Psoas muscle (tissue), 8 donors: ENCODE measurements around the gene CD99. TPM values are rescaled to one million over a fixed set of nuclear protein-coding genes. Genes with fewer than 3 reads are reported as not detected.

Experiments used
- ATAC-seq, 4 donors: fragments of 200-7000 bp; cut with Tn5 transposase; one replicate each; pipeline ENCODE4 v1.9.1; 2020; ENCODE audit warnings: moderate library complexity in 3 of 4, mild to moderate bottlenecking in 2 of 4
- DNase-seq, 2 donors: peaks; one replicate each; pipeline ENCODE4 v3.0.0-alpha.2; 2020
- H3K27ac ChIP-seq: fragments of 200-600 bp; one replicate; pipeline ENCODE4 v1.8.0; 2022
- H3K27me3 ChIP-seq, 3 donors: fragments of 200-600 bp in 1 of 3; one replicate each; pipeline versions ENCODE4 v1.6.1 to v1.8.0; 2013 to 2022; ENCODE audit warnings: low read length in 2 of 3, mild to moderate bottlenecking in 2 of 3, moderate library complexity in 1 of 3; ENCODE audit not compliant: insufficient read depth in 3 of 3
- H3K36me3 ChIP-seq, 2 donors: fragments of 200-600 bp in 1 of 2; one replicate each; pipeline versions ENCODE4 v1.6.1 to v1.8.0; 2013 to 2022; ENCODE audit warnings: low read depth in 1 of 2, mild to moderate bottlenecking in 1 of 2, moderate library complexity in 1 of 2; ENCODE audit not compliant: insufficient read depth in 1 of 2
- H3K4me1 ChIP-seq: fragments of 200-600 bp; one replicate; pipeline ENCODE4 v1.8.0; 2022
- H3K4me3 ChIP-seq: fragments of 200-600 bp; one replicate; pipeline ENCODE4 v1.8.0; 2022; ENCODE audit warnings: mild to moderate bottlenecking
- H3K9me3 ChIP-seq: fragments of 200-600 bp; one replicate; pipeline ENCODE4 v1.8.0; 2022
- WGBS, 3 donors: extraction: QIAGEN DNeasy Blood & Tissue Kit; methylation state at CpG; one replicate each; pipeline versions ENCODE4 v1.1.6 to v1.1.7; 2013; 5-methylcytosine and 5-hydroxymethylcytosine counted together
- intact Hi-C, 2 donors: fragments of 100-400 bp; cut with DNase I; formaldehyde crosslinking; loops; one replicate each; pipeline versions ENCODE4 v1.11.0 to v1.14.2; 2022
- polyA plus RNA-seq, 3 donors: library from polyadenylated mRNA; stranded (reverse); fragments of 200-250 nt; gene quantifications; one replicate each; pipeline ENCODE4 v1.2.3, GENCODE V29; 2013
- total RNA-seq, 4 donors: library from RNA; stranded (reverse); fragmentation: NEBNext Ultra II Directional in 2 of 4; extraction: Animal tissue kit (Norgen Biotek cat#: 25700) in 2 of 4; gene quantifications; one replicate each; pipeline versions ENCODE4 v1.2.1 to v1.2.4, GENCODE V29; 2021 to 2023
- TF ChIP-seq, protein P1 (sequence below): fragments of 200-600 bp; IDR thresholded peaks from one replicate; pipeline ENCODE4 v1.8.0; 2022; ENCODE audit warnings: antibody characterized with exemption
- donor health status: healthy with polysubstance abuse.
- donor health status: DM: no; HTN: no; CAD: no; lungs with moderate emphysema.
- donor health status: Bipolar disorder and iron deficiency.
- donor health status: healthy.
- donor health status: DM: yes; HTN: yes; CAD: no.
- donor health status: DM: no; HTN: no; CAD: no.
- donor health status: DM: no; HTN: no; CAD: no.
- donor health status: DM: yes; HTN: yes; CAD: no.

Gene CD99
- total and polyA plus RNA-seq, 7 donors: 118 to 239 (median 128) TPM

DNA sequence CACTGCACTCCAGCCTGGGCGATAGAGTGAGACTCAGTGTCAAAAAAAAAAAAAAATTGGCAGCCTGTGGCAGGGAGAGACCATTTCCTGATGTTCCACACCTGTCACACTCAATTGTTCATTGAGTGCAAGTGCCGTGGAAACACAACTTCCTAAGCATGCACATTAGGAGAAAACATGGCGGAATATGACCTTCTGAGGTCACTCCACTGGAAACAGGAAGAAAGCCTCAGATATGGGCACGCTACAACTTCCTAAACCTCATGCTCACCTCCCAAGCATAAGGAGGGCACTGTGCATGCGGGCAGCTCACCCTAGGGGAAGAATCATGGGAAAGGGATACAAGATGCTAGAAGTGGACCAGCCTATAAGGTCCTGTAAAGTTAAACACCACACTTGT is 28.5 kb upstream of the CD99 start:
- Histone ChIP-seq H3K4me1 (no peaks in the 10 kb centered on the region), H3K27me3 (peaks cover 0 to 10% (median 0%) of the 10 kb centered on the region in 3 donors), H3K27ac (no peak overlapping the region), H3K4me3 (no peak overlapping the region), H3K9me3 (no peaks in the 10 kb centered on the region), H3K36me3 (no peaks in the 10 kb centered on the region)
- DNase-seq (no peak), ATAC-seq (no peak)
- intact Hi-C loops: no loop called here
- WGBS, 3 donors: 43 to 55% (median 52%) methylated on average over 5 of the region's 5 CpGs
- TF ChIP-seq, protein P1, sequence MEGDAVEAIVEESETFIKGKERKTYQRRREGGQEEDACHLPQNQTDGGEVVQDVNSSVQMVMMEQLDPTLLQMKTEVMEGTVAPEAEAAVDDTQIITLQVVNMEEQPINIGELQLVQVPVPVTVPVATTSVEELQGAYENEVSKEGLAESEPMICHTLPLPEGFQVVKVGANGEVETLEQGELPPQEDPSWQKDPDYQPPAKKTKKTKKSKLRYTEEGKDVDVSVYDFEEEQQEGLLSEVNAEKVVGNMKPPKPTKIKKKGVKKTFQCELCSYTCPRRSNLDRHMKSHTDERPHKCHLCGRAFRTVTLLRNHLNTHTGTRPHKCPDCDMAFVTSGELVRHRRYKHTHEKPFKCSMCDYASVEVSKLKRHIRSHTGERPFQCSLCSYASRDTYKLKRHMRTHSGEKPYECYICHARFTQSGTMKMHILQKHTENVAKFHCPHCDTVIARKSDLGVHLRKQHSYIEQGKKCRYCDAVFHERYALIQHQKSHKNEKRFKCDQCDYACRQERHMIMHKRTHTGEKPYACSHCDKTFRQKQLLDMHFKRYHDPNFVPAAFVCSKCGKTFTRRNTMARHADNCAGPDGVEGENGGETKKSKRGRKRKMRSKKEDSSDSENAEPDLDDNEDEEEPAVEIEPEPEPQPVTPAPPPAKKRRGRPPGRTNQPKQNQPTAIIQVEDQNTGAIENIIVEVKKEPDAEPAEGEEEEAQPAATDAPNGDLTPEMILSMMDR: no peak

DNA sequence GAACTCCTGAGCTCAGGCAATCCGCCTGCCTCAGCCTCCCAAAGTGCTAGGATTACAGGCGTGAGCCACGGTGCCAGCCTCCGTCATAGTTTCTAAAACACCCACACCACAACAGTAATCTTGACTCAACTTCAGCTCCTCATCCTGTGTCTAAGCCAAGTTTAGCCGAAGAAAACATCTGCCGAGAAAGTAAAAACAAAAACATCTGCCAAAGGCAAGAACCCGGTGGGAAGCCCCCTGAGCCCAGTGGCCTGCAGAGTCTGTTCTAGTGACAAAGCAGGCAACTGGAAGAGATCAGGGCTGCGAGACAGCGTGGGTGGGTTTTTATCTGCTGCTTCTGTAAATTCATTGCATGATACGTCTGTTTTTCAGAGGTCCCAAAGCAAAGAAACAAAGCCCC is 26.6 kb upstream of the CD99 start:
- no peaks in the 10 kb centered on the region for H3K9me3 ChIP-seq
- intact Hi-C loops: no loop called here
- peak in 1 of 4 donors; percentile 44 for ATAC-seq
- H3K4me1 ChIP-seq: no peaks in the 10 kb centered on the region
- peaks cover 0 to 10% (median 0%) of the 10 kb centered on the region in 3 donors for H3K27me3 ChIP-seq
- DNase-seq: peak; percentile 30 to 53
- no peak overlapping the region for H3K27ac ChIP-seq
- WGBS, 3 donors: 15 to 38% (median 32%) methylated on average over 10 of the region's 10 CpGs
- H3K4me3 ChIP-seq: no peak overlapping the region
- no peaks in the 10 kb centered on the region for H3K36me3 ChIP-seq
- TF ChIP-seq, protein P1: no peak

DNA sequence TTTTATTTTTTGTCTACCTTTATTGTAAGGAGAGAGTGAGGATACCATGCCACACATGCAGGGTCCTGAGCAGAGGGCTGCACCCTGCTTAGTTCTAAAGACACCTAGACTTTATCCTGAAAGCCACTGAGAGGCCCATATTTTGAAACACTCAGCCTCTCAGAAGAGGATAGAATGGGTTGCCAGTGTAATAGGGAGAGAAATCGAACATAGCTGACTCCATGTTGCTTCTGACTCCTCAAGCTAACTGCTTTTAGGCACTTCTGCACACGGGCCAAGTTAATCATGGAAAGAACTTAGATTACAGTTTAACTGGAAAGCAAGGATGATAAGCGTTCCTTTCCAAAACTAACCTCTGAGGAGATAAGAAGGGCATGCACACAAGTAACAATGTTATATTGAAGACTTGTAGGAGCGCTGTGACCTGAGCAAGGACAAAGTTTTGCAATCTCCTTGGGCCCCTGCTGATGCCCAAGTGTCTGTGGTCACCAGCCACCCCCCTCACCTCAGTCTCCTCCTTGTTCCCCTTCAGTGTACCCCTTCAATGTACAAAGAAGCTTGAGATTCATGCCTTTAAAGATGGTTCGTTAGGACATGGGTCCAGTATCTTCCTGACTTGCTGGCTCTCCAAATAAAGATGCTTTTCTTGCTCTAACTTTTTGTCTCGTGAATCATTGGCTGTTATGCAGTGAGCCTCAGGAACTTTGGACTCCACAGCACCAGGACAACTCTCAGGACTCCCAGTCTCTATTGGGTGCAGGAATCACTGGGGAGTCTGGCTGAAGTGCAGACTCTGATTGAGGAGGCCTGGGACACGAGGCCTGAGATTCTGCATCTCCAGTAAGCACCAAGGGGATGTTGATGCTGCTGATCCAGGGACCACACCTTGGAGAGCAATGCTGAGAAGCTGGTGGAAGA is 25.4 kb upstream of the CD99 start:
- intact Hi-C loops: no loop called here
- WGBS, 3 donors: 72 to 84% (median 83%) methylated on average over 7 of the region's 7 CpGs
- TF ChIP-seq, protein P1: no peak

DNA sequence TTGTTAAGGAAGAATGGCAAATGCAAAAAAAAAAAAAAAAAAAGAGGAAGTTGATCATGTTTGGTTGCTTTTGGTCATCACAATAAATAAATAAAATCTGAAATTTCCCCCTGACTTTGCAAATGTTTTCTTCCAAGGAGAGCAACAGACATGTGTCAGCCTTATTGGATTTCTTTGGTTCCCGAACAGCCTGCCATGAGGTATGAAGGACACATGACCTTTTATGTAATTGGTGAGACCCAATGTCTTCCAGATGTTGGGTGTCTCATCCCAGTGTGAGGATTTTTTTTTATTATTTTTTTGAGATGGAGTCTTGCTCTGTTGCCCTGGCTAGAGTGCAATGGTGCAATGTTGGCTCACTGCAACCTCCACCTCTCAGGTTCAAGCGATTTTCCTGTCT is 24.6 kb upstream of the CD99 start:
- Histone ChIP-seq H3K36me3 (no peaks in the 10 kb centered on the region), H3K27me3 (peaks cover 0 to 10% (median 0%) of the 10 kb centered on the region in 3 donors), H3K4me1 (no peaks in the 10 kb centered on the region), H3K4me3 (no peak overlapping the region), H3K27ac (no peak overlapping the region), H3K9me3 (no peaks in the 10 kb centered on the region)
- TF ChIP-seq, protein P1: no peak
- WGBS, 3 donors: 84 to 92% (median 90%) methylated on average over 2 of the region's 2 CpGs
- intact Hi-C loops: no loop called here
- DNase-seq: no peak
- ATAC-seq: no peak

More for the DNA sequence above, 25.4 kb upstream of the CD99 start:
- Histone ChIP-seq H3K27ac (no peak overlapping the region), H3K27me3 (peaks cover 0 to 10% (median 0%) of the 10 kb centered on the region in 3 donors), H3K4me3 (no peak overlapping the region), H3K9me3 (no peaks in the 10 kb centered on the region), H3K36me3 (no peaks in the 10 kb centered on the region), H3K4me1 (no peaks in the 10 kb centered on the region)
- ATAC-seq: no peak
- DNase-seq: no peak
